GM18526 (cell line): Measurements from ENCODE around the gene KCNQ1OT1.
A peak's percentile ranks its signal among the peaks of the same experiment; 100 is the strongest.

Source experiments
- POLR2A ChIP-seq: IDR thresholded peaks from 3 replicates; pipeline ENCODE4 v1.6.1; 2011; ENCODE audit not compliant: insufficient read length; ENCODE audit errors: extremely low read depth

KCNQ1OT1 gene

GRCh38 chr11:2699531-2700414 is at the start of gene KCNQ1OT1:
TSS of gene KCNQ1OT1 (minus strand) at chr11:2699994.
- TF ChIP-seq POLR2A, result peak; percentile 99

- TF ChIP-seq POLR2A, result no peak
Measured at GRCh38 chr11:2748814-2749554, 49.2 kb upstream of the KCNQ1OT1 start.

- TF ChIP-seq POLR2A, result no peak
Measured at GRCh38 chr11:2748061-2748813, 48.4 kb upstream of the KCNQ1OT1 start.

- no peak for TF ChIP-seq POLR2A
Measured at GRCh38 chr11:2747248-2748027, 47.6 kb upstream of the KCNQ1OT1 start.

- no peak for TF ChIP-seq POLR2A
Measured at GRCh38 chr11:2746401-2747247, 46.8 kb upstream of the KCNQ1OT1 start.

- no peak for TF ChIP-seq POLR2A
Measured at GRCh38 chr11:2745511-2745910, 45.7 kb upstream of the KCNQ1OT1 start.

- TF ChIP-seq POLR2A, result no peak
Measured at GRCh38 chr11:2744166-2744565, 44.4 kb upstream of the KCNQ1OT1 start.

GRCh38 chr11:2743427-2744110 is 43.8 kb upstream of the KCNQ1OT1 start:
- TF ChIP-seq POLR2A, result no peak

GRCh38 chr11:2742611-2743426 is 43.0 kb upstream of the KCNQ1OT1 start:
- no peak for TF ChIP-seq POLR2A

GRCh38 chr11:2742201-2742600 is 42.4 kb upstream of the KCNQ1OT1 start:
- no peak for TF ChIP-seq POLR2A

- no peak for TF ChIP-seq POLR2A
Measured at GRCh38 chr11:2741377-2742131, 41.8 kb upstream of the KCNQ1OT1 start.

- no peak for TF ChIP-seq POLR2A
Measured at GRCh38 chr11:2741006-2741376, 41.2 kb upstream of the KCNQ1OT1 start.
